HG03575 (cell line): ENCODE results near the gene TNRC18.
"Not testable (repeated sequence)": the region's sequence is repeated elsewhere in the genome, so short reads cannot be mapped to it uniquely, and the experiment has no call there.

ENCODE experiments used
- ATAC-seq: cut with Tn5 transposase; IDR thresholded peaks from one replicate; pipeline ENCODE4 v1.9.1; 2021; ENCODE audit not compliant: unreplicated experiment, insufficient number of reproducible peaks, low FRiP score; ENCODE audit errors: extremely low read depth

TNRC18 gene

DNA sequence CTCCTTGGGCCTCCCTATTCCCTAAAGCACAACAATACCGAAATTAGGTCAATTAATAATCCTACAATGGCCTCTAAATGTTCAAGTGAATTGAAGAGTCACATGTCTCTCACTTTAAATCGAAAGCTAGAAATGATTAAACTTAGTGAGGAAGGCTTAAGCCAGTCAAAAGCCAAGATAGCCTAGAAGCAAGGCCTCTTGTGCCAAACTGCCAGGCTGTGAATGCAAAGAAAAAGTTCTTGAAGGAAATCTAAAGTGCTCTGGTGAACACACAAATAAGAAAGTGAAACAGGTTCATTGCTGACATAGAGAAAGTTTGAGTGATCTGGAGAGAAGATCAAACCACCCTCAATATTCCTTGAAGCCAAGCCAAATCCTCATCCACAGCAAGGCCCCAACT is 83.7 kb downstream of the TNRC18 start:
- ATAC-seq, result no peak

DNA sequence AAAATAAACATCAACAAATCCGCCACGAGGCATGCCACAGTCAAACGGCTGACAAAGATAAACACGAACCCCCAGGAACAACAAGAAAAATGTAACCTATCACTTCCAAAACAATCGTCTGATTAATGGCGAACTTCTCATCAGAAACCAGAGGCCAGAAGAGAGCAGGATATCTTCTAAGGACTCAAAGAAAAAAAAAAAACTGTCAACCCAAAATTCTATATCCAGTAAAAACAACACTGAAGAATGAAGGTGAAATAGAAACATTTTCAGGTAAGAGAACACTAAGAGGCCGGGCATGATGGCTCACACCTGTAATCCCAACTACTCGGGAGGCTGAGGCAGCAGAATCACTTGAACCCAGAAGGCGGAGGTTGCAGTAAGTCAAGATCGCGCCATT is 86.6 kb downstream of the TNRC18 start:
- ATAC-seq, result no peak

DNA sequence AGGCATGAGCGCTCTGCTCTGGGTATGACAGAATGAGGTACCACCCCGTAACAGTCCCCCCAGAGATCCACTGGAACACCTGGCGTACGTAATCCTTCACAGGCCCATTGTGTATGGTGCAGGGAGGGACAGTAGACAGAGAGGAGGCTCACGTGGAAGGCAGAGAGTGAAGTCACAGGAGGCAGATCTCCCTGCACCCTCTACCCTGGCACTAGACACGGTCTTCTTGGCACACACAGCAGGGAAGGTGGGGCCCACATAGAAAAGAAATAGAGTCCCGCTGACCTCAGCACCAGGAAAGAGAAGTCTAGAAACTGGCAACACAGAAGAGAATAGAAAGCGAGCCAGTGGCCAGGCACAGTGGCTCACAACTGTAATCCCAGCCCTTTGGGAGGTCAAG is 89.0 kb downstream of the TNRC18 start:
- ATAC-seq, result no peak

DNA sequence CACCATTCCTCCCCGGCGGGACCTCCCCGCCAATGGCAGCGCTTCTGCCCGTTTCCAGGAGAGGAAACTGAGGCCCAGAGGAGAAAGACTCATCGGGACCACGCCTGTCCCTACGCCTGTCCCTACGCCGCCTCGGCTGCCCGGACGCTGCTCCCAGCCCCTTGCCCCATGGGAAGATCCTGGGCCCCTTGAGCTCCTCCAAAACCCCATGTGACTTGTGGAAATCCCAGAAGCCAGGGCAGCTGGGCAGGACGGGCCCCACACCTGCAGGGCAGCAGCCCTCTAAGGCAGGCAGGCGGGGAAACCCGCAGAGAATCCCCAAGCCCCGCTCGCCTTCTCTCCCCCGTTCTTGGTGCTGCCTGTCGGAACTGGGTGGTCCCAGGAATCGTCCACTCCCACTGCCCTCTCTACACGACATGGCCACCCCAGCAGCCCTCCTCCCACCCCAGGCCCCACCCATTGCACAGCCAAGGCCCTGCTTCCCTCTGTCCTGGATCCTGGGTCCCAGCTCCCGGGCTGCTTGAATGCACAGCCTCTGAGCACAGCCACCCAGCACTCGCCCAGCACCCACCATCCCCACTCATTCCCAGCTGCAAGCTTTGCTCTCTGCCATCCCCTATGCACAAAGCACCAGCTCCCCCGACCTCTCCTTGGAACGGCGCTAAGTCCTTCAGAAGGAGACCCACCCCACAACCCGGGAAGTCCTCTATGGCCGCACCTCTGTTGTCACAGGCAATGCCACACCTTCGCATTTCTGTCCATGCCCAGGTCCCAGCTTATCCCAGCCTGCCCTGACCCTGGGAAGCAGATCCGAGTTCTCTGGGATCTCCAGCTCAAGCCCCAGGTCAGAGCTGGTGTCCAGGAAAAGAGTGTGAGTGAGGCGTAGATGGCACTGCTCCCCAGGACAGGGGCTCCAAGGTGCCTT is 90.3 kb downstream of the TNRC18 start:
- ATAC-seq, result no peak

DNA sequence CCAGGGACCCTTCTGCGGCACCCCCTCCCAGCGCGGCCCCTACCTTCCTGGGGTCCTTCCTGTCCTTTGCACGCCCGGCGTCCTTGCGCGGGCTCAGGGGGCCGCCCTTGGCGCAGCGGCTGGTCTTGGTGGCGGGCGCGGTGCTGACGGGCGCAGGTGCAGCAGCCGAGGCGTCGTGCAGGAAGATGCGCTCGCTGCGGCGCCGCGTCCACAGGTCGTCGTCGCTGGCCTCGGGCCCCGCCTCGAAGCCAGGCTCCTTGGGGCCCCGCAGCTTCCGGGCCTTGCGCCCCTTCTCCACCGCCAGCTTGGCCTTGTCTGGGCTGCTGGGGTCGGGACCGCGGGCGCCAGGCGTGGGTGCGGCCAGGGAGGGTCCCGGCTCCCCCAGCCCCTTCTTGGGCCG is 91.1 kb downstream of the TNRC18 start:
- ATAC-seq, result no peak

DNA sequence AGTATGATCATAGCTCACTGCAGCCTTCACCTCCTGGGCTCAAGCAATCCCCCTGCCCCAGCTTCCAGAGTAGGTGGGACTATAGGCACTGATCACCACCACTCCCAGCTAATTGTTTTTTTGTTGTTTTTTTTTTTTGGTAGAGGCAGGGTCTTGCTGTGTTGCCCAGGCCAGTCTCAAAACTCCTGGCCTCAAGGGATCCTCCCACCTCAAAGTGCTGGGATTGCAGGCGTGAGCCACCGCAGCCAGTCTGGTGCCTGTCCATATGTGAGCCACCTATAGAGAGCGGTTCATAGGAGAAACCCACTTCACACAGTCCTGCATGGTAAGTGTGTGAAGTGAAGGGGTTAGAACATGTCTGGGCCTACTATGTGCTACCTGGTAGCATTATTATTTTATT is 93.3 kb downstream of the TNRC18 start:
- no peak for ATAC-seq

GRCh38 chr7:5324961-5325360 is 98.7 kb downstream of the TNRC18 start:
- ATAC-seq, result no peak

DNA sequence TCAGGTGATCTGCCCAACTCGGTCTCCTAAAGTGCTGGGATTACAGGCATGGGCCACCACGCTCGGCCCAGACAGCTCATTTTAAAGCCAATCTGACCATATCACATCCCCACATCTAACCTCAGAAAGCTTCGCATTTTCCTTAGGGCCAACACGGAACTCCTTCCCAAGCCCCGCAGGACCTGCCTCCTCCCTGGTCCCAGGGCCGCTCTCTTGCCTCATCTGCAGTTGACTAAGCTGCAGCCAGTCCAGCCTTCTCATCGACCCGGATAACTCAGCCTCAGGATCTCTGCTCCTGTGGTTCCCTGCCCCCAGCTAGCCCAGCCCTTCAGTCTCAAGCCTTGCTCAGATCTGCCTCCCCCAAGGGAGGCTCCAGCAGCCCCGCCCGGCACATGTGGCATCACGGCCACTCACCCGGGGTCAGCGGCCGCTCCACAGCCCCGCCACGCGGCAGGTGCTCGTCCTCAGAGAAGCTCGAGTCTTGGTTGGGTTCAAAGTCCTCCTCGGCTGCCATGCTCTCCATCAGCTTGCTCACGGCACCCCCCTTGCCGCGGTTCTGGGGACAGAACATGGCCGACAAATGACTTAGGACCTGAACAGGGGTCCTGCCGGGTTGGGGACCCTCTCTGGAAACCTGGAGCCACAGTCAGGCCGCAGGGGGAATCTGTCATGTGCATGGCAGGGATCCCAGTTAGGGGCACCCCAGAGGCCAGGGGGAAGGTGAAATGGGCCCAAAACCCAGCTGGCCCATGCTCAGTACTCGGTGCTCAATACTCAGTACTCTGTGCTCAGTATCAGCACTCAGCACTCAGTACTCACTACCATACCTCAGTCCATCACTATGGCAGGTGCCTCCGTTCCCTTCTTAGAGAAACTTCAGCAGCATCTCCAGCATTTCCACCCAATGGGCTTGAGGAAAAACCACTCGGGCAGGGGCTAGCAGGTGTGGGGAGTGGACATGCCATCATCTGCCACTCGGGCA is 99.5 kb downstream of the TNRC18 start:
- not testable (repeated sequence) for ATAC-seq

DNA sequence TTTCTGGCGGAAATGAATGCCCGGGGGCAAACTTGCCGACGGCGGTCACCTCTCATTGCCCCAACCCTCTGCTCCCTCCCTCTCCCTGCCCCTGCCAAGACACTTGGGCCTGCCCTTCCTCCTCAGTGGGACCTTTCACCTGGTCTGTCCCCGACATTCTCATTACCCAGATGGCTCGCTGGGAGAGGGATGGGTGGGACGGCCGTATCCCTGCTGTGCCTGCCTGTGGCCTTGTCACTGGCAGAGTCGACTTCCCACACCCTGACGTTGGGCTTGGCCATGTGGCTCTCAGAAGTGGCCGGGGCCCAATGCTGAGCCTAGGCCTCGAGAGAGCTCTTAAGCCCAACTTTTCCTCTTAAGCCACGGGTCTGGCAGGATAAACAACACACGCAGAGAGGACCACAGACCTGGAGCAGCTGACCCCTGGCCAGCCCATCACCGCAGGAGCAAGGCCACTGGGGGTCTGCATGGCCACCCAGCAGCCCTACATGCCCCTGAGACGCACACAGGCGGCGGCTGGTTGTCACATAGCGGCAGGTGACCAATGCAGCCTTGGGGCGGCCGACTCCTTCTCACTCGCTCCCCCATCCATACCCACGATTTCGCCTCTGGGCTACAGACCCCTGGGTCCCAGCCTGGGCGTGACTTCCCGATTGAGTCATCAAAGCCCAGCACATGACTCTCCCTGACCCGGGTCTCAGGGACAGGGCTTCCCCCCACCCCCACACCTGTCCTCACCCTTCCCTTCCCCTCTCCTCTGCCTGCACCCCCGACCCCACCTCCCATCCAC is 100.8 kb downstream of the TNRC18 start:
- ATAC-seq, result no peak

DNA sequence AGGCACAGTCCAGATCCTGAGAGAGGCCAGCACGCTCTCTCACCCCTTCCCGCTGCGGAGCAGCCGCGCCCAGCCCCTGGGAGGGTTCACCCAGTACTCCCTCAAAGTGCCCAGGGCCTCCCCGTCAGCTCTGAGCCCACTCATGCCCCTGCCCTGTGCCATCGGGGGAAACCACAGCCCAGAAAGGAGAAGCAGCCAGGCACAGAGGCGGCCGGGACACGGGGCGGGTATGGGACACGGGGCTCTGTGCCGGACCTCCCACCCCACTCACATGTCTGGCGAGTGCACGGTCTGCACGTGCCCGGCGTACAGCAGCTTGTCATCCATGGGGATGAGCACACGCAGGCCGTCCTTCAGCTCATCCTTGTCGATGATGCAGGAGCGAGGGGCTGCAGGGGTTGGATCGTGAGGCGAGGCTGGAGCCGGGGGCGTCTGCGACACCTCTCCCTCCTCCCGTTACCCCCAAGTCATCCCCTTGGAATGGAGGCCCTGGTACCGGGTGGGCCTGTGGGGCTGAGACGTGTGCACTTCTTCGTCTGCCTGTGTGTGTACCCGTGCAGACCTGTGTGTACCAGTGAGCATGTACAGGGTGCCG is 102.7 kb downstream of the TNRC18 start:
- ATAC-seq, result no peak

GRCh38 chr7:5320391-5320790 is 103.2 kb downstream of the TNRC18 start:
- ATAC-seq, result no peak

- not testable (repeated sequence) for ATAC-seq
Observed at GRCh38 chr7:5318613-5319012, 105.0 kb downstream of the TNRC18 start.

DNA sequence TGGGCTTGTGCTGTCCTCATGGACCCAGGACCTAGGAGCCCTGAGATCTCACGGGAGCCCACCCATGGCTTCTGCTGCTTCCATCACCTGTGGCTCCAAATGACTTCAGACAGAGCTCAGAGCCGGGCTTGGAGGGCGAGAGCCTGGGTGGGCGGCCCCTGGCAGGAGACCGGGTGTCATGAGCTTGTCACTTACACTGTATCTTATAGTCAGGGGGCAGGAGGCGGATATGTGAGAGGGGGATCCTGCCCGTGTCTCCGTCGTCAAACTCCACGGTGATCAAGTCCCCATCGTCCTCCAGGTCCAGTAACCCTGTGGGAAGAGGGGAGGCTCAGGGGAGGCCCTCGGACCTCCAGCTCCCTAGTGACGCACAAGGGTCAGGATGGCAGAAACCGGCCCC is 107.9 kb downstream of the TNRC18 start:
- no peak for ATAC-seq

DNA sequence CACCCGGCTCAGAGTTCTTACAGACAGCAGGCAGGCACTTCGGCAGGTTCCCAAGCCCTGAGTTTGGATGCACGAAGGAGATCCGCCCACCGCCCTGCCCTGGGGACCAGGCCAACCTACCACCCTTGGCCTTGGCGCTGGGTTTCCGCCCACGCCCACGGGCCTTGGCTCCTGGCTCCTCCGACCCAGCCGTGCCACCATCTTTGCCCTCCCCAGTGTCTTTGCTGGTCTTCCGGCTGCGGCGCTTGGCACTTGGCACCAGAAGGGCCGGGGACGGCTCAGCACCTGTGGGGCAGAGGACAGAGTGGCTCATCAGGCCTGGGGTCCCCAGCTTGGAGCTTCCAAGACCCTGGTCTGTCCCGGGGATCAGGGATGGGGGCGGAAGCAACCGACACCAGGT is 108.8 kb downstream of the TNRC18 start:
- ATAC-seq, result no peak

DNA sequence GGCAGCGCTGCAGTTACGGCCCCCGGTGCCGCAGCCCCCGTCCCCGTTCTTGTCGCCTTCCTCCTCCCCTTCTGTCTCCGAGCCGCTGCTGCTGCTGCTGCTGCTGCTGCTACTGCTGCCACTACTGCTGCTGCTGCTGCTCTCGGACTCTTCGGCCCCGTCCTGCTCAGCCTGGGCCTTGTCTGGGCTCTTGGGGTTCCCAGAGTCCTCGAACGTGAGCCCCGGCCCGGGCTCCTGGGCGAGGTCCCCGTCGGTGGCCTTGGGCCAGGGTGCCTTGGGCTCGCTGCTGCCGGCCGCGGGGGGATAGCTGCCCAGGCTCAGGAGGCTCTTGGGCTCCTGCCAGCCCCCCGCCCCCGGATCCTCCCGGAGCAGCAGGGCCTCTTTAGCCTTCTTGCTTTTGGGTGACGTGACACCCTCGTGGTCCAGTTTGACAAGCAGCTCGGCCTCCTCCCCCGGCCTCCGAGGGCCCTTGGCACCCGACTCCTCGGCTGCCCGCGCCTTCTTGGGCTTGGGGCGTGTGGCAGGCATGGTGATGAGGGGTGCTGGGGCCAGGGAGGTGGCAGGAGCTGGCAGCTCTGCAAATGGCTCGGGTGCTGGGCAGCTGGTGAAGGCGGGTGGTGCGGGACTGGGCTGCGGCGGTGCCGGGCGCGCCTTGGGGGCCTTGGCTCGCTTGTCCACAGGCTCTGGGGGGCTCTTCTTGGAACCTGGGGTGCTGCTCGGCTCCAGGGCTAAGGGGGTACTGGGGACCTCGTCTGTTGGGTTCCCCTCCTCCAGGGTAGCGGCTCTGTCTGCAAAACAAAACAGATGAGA is 110.4 kb downstream of the TNRC18 start:
- not testable (repeated sequence) for ATAC-seq

DNA sequence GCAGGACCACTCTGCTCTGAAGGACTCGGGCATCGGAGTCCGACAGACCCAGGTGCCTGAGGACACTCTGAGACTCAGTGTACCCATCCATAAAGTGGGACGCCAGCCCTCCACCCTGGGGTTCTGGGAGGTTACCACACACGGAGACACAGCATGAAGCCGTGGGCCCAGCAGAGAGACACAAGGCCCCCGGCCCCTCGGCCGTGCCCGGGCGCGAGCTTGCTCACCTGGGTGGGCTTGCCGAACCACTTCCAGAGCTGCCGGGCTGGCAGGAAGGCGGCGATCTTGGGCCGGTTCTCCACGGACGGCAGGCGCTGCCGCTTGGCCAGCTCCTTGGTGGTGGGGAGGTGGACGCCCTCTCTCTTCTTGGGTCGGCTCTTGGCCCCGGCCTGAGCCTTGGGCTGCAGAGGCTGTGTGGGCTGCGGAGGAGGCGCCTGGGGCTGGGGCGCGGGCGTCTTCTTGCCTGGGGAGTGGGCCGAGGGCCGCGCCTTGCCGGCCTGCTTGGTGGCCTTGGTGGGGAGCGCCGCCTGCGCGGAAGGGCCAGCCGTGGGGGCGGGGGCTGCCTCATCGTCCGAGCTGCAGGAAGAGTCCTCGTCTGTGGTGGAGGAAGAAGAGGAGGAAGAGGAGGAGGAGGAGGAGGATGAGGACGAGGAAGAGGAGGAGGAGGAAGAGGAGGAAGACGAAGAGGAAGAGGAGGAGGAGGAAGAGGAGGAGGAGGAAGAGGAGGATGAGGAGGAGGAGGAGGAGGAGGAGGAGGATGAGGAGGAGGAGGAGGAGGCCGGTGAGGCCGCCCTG is 111.2 kb downstream of the TNRC18 start:
- ATAC-seq, result not testable (repeated sequence)

GRCh38 chr7:5310822-5311405 is 112.7 kb downstream of the TNRC18 start:
- no peak for ATAC-seq
